ENCODE data around the gene CHD9.

The CHD9 gene

GRCh38 chr16:53052519-53053501, 2.0 kb upstream of the CHD9 start, which contains the start of gene CHD9NB (continued):
- TF ChIP-seq ZNF433 (tag by site-specific recombination; IDR thresholded peaks at IDR 0.05; ENCODE audit: low read depth): no peak
- peak; percentile 73; the same call in 1 of the 2 replicates for TF ChIP-seq ZNF791 (tag by site-specific recombination; IDR thresholded peaks at IDR 0.05)
- TF ChIP-seq ZNF610 (tag by site-specific recombination; IDR thresholded peaks at IDR 0.05; ENCODE audit: borderline replicate concordance): no peak
- TF ChIP-seq ZNF768 (tag by site-specific recombination; IDR thresholded peaks at IDR 0.05): no peak; the same call in 1 of the 2 replicates
- no peak; the same call in 1 of the 2 replicates for TF ChIP-seq ZIC2 (tag by site-specific recombination; IDR thresholded peaks at IDR 0.05)
- TF ChIP-seq ZNF544 (tag by site-specific recombination; IDR thresholded peaks at IDR 0.05): no peak
- no peak for TF ChIP-seq KLF1 (tag by site-specific recombination; IDR thresholded peaks at IDR 0.05)
- no peak; the same call in 1 of the 2 replicates for TF ChIP-seq KLF16 (tag by site-specific recombination; IDR thresholded peaks at IDR 0.05)
- no peak for TF ChIP-seq ZNF26 (tag by site-specific recombination; IDR thresholded peaks at IDR 0.05)
- no peak for TF ChIP-seq ZNF350 (tag by site-specific recombination; IDR thresholded peaks at IDR 0.05)
- TF ChIP-seq, protein P1, sequence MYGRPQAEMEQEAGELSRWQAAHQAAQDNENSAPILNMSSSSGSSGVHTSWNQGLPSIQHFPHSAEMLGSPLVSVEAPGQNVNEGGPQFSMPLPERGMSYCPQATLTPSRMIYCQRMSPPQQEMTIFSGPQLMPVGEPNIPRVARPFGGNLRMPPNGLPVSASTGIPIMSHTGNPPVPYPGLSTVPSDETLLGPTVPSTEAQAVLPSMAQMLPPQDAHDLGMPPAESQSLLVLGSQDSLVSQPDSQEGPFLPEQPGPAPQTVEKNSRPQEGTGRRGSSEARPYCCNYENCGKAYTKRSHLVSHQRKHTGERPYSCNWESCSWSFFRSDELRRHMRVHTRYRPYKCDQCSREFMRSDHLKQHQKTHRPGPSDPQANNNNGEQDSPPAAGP (tag by site-specific recombination; IDR thresholded peaks at IDR 0.05): no peak

GRCh38 chr16:53053967-53054669, 673 bp upstream of the CHD9 start:
- Histone ChIP-seq H3K4me1 (ENCODE audit: control insufficient read depth, insufficient read depth, low read length) (no peaks in the 10 kb centered on the region), H3K36me3 (ENCODE audit: control insufficient read depth in 2 of 2, insufficient read depth in 1 of 2, low read length in 2 of 2) (no peaks in the 10 kb centered on the region), H3K9me3 (ENCODE audit: control insufficient read depth, insufficient read depth, low read depth, low read length) (no peaks in the 10 kb centered on the region), H3K27ac (ENCODE audit: extremely low read depth, low read depth, low read length) (no peak overlapping the region; the same call in 1 of the 2 replicates), H3K4me3 (ENCODE audit: low read depth, low read length) (peak overlapping the region; percentile 65; the same call in 1 of the 2 replicates)
- TF ChIP-seq ZNF664 (tag by site-specific recombination; IDR thresholded peaks at IDR 0.05): peak; percentile 92
- TF ChIP-seq ZBTB8A (tag by site-specific recombination; IDR thresholded peaks at IDR 0.05): no peak
- ChIA-PET POLR2A (interaction anchor here (0.8 to 1.2 kb wide), 5 partner anchors 45 to 228 kb away, joined by 4 to 7 read pairs (median 4); no protein-coding TSS in a partner anchor), CTCF (interaction anchor here (0.5 to 2.0 kb wide), 18 partner anchors 39 to 1048 kb away, joined by 3 to 12 read pairs (median 4); no protein-coding TSS in a partner anchor)

GRCh38 chr16:53055541-53056391, 975 bp downstream of the CHD9 start:
- H3K4me3 ChIP-seq (ENCODE audit: low read depth, low read length): peak overlapping the region; percentile 65
- peak overlapping the region; percentile 73; the same call in 1 of the 2 replicates for H3K27ac ChIP-seq (ENCODE audit: extremely low read depth, low read depth, low read length)
- H3K36me3 ChIP-seq (ENCODE audit: control insufficient read depth in 2 of 2, insufficient read depth in 1 of 2, low read length in 2 of 2): no peaks in the 10 kb centered on the region; a peak in 1 of 3 replicates
- ChIA-PET POLR2A (interaction anchor here (0.8 to 1.5 kb wide), 6 partner anchors 44 to 227 kb away, joined by 3 to 7 read pairs (median 4); no protein-coding TSS in a partner anchor), CTCF (interaction anchor here (0.6 to 2.0 kb wide), 16 partner anchors 21 to 1714 kb away, joined by 3 to 12 read pairs (median 4); no protein-coding TSS in a partner anchor)
- H3K4me1 ChIP-seq (ENCODE audit: control insufficient read depth, insufficient read depth, low read length): no peaks in the 10 kb centered on the region
- no peaks in the 10 kb centered on the region for H3K9me3 ChIP-seq (ENCODE audit: control insufficient read depth, insufficient read depth, low read depth, low read length)
- TF ChIP-seq OSR2 (tag by site-specific recombination; IDR thresholded peaks at IDR 0.05) (no peak), TCF7L2 (IDR thresholded peaks at IDR 0.05; ENCODE audit: borderline replicate concordance, low read depth, low read length) (0 out of 2 replicates have a peak, but pooled peaks have one; percentile 36), ZSCAN30 (tag by site-specific recombination; IDR thresholded peaks at IDR 0.05) (0 out of 2 replicates have a peak, but pooled peaks have one; percentile 20), ZNF426 (tag by site-specific recombination; IDR thresholded peaks at IDR 0.05) (no peak), ZIC2 (tag by site-specific recombination; IDR thresholded peaks at IDR 0.05) (peak; percentile 43), ZNF423 (tag by site-specific recombination; IDR thresholded peaks at IDR 0.05) (no peak), ZNF692 (tag by site-specific recombination; IDR thresholded peaks at IDR 0.05) (peak; percentile 57)
- TF ChIP-seq, protein P2, sequence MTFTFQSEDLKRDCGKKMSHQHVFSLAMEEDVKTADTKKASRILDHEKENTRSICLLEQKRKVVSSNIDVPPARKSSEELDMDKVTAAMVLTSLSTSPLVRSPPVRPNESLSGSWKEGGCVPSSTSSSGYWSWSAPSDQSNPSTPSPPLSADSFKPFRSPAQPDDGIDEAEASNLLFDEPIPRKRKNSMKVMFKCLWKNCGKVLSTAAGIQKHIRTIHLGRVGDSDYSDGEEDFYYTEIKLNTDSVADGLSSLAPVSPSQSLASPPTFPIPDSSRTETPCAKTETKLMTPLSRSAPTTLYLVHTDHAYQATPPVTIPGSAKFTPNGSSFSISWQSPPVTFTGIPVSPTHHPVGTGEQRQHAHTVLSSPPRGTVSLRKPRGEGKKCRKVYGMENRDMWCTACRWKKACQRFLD (tag by site-specific recombination; IDR thresholded peaks at IDR 0.05): no peak
- TF ChIP-seq, protein P3, sequence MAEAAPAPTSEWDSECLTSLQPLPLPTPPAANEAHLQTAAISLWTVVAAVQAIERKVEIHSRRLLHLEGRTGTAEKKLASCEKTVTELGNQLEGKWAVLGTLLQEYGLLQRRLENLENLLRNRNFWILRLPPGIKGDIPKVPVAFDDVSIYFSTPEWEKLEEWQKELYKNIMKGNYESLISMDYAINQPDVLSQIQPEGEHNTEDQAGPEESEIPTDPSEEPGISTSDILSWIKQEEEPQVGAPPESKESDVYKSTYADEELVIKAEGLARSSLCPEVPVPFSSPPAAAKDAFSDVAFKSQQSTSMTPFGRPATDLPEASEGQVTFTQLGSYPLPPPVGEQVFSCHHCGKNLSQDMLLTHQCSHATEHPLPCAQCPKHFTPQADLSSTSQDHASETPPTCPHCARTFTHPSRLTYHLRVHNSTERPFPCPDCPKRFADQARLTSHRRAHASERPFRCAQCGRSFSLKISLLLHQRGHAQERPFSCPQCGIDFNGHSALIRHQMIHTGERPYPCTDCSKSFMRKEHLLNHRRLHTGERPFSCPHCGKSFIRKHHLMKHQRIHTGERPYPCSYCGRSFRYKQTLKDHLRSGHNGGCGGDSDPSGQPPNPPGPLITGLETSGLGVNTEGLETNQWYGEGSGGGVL (tag by site-specific recombination; IDR thresholded peaks at IDR 0.05): no peak

All from HEK293 (cell line).